Renal pelvis (tissue), 12 donors: ENCODE results near the gene LARP1B. TPM values are rescaled to one million over a fixed set of nuclear protein-coding genes. Genes with fewer than 3 reads are reported as not detected.
A peak's percentile ranks its signal among the peaks of the same experiment; 100 is the strongest.
"Not testable (repeated sequence)": the region's sequence is repeated elsewhere in the genome, so short reads cannot be mapped to it uniquely, and the experiment has no call there.

ENCODE experiments used
- DNase-seq: peaks from one replicate; pipeline ENCODE4 v3.0.0-alpha.2; 2013
- long read RNA-seq, 16 experiments: transcript quantifications; one replicate each; lab custom pipeline, GENCODE V29; 2026
- polyA plus RNA-seq, 3 donors: library from polyadenylated mRNA; unstranded; fragments of 120-200 nt; gene quantifications; one replicate each; pipeline ENCODE4 v1.2.1, GENCODE V29; 2013; ENCODE audit not compliant: insufficient read length in 3 of 3

The LARP1B gene
- 10 to 100 TPM; 20.4 to 24.9 (median 22.9) TPM for polyA plus RNA-seq
- long read RNA-seq, donor 1, partial matches to known transcripts: 0 of 1 reads
- long read RNA-seq, donor 1, other reads (novel, unspliced or antisense): 0 of 1 reads
- long read RNA-seq, donor 2, partial matches to known transcripts: 0 of 1 reads
- long read RNA-seq, donor 2, other reads (novel, unspliced or antisense): 0 of 1 reads
- long read RNA-seq, donor 3: 0 reads
- long read RNA-seq, donor 4, partial matches to known transcripts: 0 of 2 reads
- long read RNA-seq, donor 4, other reads (novel, unspliced or antisense): 0 of 2 reads
- long read RNA-seq, donor 5: 0 reads
- long read RNA-seq, donor 6, partial matches to known transcripts: 0 of 2 reads
- long read RNA-seq, donor 6, other reads (novel, unspliced or antisense): 0 of 2 reads
- long read RNA-seq, donor 7: 0 reads
- long read RNA-seq, donor 8: 0 reads
- long read RNA-seq, donor 9, partial matches to known transcripts: 0 of 2 reads
- long read RNA-seq, donor 9, other reads (novel, unspliced or antisense): 0 of 2 reads
- long read RNA-seq, donor 10, partial matches to known transcripts: 0 of 1 reads
- long read RNA-seq, donor 10, other reads (novel, unspliced or antisense): 0 of 1 reads
- long read RNA-seq, donor 11, partial matches to known transcripts: 0 of 1 reads
- long read RNA-seq, donor 11, other reads (novel, unspliced or antisense): 0 of 1 reads
- long read RNA-seq, donor 12, partial matches to known transcripts: 0 of 3 reads
- long read RNA-seq, donor 12, other reads (novel, unspliced or antisense): 0 of 3 reads
- long read RNA-seq, donor 13: 0 reads
- long read RNA-seq, donor 14, partial matches to known transcripts: 5 of 10 reads
- long read RNA-seq, donor 14, other reads (novel, unspliced or antisense): 0 of 10 reads
- long read RNA-seq, donor 15, partial matches to known transcripts: 325 of 329 reads
- long read RNA-seq, donor 15, other reads (novel, unspliced or antisense): 0 of 329 reads
- long read RNA-seq, donor 16, partial matches to known transcripts: 6 of 6 reads
- long read RNA-seq, donor 16, other reads (novel, unspliced or antisense): 0 of 6 reads

- DNase-seq: peak; percentile 94
These were observed at the start of gene LARP1B for GRCh38 chr4:128060699-128061565. LARP1B (plus strand) TSS chr4:128061312; CDS start chr4:128074952, 13,640 bp downstream.

DNA sequence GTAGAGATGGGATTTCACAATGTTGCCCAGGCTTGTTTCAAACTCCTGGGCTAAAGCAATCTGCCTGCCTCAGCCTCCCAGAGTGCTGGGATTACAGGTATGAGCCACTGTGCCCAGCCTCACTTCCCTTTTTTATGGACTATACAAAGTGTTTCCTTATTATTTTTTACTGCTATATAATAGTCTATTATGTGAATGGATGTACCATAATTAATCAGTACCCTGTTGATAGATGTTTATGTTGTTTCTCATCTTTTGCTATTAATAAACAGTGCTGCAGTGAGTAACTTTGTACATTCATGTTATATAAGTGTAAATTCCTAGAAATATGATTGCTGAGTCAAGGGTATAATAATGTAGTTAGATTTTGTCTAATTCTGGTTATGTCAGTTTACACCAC lies 35.8 kb upstream of the LARP1B start:
- no peak for DNase-seq

DNA sequence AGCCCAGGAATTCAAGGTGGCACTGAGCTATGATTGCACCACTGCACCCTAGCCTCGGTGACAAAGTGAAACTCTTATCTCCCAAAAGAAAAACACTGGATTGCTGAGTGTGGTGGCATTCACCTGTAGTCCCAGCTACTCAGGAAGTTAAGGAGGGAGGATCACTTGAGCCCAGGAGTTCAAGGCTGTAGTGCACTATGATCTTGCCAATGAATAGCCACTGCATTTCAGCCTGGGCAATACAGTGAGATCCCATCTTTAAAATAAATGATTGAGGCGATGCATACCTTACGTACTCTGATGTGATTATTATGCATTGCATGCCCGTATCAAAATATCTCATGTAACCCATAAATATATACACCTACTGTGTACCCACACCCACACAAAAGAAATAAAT lies 31.2 kb upstream of the LARP1B start:
- DNase-seq: no peak

DNA sequence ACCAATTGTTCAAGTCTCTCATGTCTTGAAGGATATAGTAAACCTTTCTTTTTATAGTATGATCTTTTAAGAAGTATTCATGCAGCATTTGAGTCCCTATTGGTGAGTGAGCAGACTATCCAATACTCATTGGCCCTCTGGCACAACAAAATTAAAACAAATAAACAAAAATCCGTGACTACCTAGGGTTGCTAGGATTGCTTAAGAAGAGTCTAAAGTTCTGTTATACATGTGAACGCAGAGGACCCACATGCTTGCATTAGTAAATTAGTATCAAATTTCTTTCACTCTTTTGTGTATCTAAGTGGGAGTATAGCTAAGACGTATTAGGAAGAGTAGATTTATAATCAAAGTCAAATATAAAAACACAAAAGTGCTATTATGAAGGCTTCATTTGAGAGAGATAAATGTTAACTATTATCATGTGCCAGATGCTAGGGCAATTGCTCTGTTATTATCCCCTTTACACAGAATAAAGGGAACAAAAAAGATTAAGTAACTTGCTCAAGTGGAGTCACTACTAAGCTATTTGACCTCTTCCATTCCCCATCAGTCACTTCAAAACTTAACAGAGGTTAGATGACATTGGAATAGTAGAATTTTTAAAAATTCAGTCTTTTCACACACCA lies 29.2 kb upstream of the LARP1B start:
- no peak for DNase-seq

DNA sequence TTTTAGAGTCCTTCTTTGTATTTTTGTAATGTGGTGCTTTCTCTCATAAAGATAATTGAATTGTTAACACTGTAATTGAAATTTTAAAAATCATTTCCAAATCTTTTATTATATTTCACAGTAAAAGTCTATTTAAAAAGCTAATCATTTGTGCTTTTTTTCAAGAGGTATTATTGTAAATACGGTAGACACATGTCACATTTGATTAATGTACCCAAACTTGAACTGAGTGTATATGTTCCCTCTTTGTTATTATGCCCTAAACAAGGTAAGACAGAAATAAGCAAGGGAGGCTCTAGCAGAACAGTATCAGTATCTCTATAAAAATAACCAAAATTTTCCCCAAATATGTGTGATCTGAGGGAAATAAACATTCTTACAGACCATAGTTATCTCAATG lies 21.5 kb upstream of the LARP1B start:
- no peak for DNase-seq

DNA sequence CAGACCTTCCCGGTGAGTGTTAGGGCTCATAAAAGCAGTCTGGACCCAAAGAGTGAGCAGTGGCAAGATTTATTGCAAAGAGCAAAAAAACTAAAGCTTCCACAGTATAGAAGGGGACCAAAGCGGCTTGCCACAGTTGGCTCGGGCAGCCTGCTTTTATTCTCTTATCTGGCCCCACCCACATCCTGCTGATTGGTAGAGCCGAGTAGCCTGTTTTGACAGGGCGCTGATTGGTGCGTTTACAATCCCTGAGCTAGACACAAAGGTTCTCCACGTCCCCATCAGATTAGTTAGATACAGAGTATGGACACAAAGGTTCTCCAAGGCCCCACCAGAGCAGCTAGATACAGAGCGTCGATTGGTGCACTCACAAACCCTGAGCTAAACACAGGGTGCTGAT lies 14.1 kb upstream of the LARP1B start:
- DNase-seq: not testable (repeated sequence)

DNA sequence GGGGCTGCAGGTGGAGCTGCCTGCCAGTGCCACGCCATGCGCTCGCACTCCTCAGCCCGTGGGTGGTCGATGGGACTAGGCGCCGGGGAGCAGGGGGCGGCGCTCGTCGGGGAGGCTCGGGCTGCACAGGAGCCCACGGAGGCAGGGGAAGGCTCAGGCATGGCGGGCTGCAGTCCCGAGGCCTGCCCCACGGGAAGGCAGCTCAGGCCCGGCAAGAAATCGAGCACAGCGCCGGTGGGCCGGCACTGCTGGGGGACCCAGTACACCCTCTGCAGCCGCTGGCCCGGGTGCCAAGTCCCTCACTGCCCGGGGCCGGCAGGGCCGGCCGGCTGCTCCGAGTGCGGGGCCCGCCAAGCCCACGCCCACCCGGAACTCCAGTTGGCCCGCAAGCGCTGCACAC lies 13.6 kb upstream of the LARP1B start:
- not testable (repeated sequence) for DNase-seq

DNA sequence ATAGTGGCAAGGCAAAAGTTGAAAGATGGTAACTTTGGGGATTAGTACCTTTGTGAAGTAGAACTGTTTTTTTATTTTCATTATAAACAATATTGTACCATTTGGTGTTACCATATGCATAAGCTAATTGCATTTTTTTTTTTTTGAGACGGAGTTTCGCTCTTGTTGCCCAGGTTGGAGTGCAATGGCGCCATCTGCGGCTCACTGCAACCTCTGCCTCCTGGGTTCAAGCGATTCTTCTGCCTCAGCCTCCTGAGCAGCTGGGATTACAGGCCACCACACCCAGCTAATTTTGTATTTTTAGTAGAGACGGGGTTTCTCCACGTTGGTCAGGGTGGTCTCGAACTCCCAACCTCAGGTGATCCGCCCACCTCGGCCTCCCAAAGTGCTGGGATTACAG lies 9.9 kb upstream of the LARP1B start:
- not testable (repeated sequence) for DNase-seq

- not testable (repeated sequence) for DNase-seq
These were observed 6.2 kb upstream of the LARP1B start for GRCh38 chr4:128054907-128055306.

- not testable (repeated sequence) for DNase-seq
These were observed 5.5 kb upstream of the LARP1B start for GRCh38 chr4:128055441-128056206.

GRCh38 chr4:128056396-128056795 lies 4.7 kb upstream of the LARP1B start:
- DNase-seq: no peak

DNA sequence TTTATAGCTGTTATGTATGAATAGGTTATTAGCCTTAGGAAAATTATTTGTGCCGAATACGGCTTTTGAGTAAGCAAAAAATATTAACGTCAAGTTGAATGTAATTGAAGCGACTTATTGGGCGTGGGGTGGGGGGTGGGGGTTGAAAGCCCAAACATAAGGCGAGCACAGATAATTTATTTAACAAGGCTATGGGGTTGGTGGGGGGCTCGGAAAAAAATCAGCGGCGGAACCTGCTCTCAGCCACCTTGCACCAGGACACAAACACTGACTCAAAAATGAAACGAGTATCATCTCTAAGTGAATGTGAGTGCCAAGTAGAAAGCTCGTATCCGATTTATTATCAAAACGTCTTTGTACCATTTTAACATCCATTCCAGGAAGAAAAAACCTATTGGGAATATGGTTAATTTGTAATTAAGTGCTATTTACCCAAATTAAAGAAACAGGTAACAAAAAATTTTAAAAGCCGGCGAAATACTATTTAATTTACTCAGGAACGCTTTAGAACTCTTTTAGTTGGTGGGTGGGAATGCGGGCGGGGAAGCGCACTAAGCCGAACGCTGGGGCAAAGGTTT lies 902 bp upstream of the LARP1B start:
- DNase-seq: no peak

GRCh38 chr4:128061566-128062536 lies 739 bp downstream of the LARP1B start:
- DNase-seq: peak; percentile 49

DNA sequence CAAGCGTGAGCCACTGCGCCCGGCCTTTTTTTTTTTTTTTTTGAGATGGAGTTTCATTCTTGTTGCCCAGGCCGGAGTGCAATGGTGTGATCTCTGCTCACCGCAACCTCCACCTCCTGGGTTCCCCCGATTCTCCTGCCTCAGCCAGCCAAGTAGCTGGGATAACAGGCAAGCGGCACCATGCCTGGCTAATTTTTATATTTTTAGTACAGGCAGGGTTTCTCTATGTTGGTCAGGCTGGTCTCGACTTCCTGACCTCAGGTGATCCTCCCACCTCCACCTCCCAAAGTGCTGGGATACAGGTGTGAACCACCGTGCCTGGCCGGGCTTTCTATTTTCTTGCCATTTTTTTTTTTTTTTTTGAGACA lies 5.3 kb downstream of the LARP1B start:
- not testable (repeated sequence) for DNase-seq

DNA sequence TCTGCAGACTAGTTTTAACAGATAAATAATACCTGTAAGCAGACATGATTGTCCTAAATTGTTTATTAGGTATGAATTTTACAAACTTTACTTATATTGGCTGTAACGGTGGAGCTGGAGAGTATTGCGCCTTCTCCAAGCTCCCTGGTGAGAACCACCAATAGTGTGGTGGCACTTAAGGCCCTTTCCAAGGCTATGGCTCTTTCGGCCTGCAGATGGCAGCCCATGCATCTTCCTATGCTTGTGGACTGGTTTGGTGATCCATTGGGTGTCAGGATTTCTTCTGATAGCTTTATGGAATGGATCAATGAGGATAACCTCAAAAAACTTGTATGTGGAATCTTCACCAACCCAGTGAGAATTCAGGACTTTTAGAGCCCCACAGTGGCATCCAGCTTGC lies 7.8 kb downstream of the LARP1B start:
- no peak for DNase-seq

DNA sequence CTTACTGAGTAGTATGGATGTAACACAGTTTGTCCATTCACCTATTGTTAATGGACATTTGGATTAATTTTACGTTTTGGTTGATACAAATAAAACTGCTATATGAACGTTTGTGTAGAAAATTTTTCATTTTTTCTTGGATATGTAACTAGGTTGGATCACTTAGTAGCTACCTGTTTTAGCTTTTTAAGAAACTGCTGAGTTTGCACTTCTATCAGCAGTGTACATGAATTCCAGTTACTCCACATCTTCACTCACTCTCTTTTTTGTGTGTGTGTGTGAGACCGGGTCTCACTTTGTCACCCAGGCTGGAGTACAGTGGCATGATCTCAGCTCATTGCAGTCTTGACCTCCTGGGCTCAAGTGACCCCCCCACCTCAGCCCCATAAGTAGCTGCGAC lies 15.4 kb downstream of the LARP1B start:
- DNase-seq: no peak

- not testable (repeated sequence) for DNase-seq
These were observed 34.2 kb downstream of the LARP1B start for GRCh38 chr4:128095293-128095692.

DNA sequence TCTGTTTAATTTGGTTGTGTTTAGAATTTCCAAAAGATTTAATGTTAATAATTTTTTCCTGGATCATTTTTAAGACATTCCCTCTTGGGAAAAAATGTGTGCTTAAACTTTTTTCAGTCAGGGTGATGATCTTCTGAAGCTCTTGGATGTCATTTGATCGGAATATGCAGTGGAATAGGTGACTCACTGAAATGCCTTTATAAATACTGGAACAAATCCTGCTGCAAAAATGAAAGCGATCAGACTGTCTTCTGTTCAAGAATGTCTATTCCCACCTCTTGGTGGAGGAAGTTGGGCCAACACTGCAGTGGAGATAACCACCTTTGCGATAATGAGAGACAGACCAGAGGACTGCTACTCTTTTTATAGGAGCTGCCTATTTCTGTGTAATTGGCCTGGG lies 46.7 kb downstream of the LARP1B start:
- no peak for DNase-seq

- no peak for DNase-seq
These were observed 61.9 kb downstream of the LARP1B start for GRCh38 chr4:128123036-128123435.
